GM18508 (cell line): Measurements from ENCODE around the gene ZNF672.
"Not testable (repeated sequence)": the region's sequence is repeated elsewhere in the genome, so short reads cannot be mapped to it uniquely, and the experiment has no call there.

Experiments used
- ATAC-seq: cut with Tn5 transposase; IDR thresholded peaks from one replicate; pipeline ENCODE4 v1.9.1; 2021; ENCODE audit warnings: moderate number of reproducible peaks; ENCODE audit not compliant: insufficient read depth, unreplicated experiment

Gene ZNF672

GRCh38 chr1:248837781-248838356, at the start of gene ZNF672:
ZNF672 (plus strand) TSS chr1:248838224; CDS start chr1:248847275, 9,051 bp downstream.
- peak; percentile 64 for ATAC-seq

- ATAC-seq: no peak
Measured at GRCh38 chr1:248788327-248788726, 49.7 kb upstream of the ZNF672 start.

DNA sequence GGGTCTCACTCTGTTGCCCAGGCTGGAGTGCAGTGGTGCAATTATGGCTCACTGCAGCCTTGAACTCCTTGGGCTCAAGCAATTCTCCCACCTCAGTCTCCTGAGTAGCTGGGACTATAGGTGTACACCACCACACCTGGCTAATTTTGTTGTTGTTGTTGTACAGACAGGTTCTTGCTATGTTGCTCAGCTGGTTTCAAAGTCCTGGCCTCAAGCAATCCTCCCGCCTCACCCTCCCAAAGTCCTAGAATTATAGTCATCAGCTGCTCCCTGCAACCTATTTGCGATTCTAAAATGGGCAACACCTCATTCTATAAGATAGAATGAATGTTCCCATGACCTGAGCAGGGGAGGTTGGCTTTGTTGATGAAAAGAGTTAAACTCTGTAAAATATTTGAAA, 48.7 kb upstream of the ZNF672 start:
- not testable (repeated sequence) for ATAC-seq

DNA sequence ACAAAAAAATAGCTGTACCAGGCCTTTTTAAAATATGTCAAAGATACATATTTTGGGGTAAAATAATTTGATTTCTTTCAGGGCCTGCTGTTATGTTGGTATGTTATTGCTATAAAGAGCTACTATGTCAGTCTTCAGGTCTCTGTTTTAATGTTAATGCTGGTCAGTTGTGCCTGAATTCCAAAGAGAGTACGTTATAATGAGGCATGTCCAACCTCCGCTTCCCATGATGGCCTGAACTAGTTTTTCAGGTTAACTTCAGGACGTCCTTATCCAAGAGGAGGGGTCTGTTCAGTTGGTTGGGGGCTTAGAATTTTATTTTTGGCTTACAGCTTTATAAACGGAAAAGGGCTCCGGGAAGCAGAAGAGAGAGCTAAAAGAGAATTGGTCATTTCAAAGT, 47.6 kb upstream of the ZNF672 start:
- ATAC-seq: no peak

DNA sequence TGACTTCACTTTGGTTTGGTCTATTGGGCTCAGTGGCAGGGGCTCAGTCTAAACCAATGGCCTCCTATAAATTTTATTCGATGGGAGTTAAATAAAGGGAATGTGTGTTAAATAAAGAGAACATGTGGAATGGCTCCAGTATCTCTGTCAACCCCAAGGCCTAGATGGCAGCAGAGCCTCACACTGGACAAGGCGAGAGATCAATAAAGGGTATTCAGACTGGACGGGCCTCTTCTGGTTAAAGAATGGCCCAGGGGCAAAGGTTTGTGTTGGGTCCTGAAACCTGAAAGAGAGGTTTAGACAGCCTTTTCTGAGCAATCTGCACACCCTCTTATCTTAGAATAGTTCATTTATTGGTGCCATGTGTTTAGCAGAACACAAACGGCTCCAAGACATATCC, 47.0 kb upstream of the ZNF672 start:
- ATAC-seq: no peak

DNA sequence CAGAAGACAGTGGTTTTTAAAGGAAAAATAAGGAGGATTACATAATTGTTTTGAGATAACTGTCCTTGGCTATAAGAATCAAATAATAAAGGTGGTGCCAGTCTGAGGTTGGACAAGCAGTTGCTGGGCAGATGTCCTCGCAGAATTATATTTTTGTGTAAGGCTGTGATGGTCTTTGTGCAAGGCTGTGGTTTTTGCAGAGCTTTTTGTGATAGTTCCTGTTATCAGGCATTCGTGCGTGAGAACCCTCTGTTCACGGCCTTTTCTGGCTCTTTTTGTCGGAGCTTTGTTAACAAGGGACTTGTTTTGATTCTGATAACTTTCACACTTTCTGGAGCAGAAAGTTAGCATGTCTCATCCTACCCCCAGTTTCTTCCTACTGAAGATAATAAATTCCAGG, 45.7 kb upstream of the ZNF672 start:
- ATAC-seq: no peak

DNA sequence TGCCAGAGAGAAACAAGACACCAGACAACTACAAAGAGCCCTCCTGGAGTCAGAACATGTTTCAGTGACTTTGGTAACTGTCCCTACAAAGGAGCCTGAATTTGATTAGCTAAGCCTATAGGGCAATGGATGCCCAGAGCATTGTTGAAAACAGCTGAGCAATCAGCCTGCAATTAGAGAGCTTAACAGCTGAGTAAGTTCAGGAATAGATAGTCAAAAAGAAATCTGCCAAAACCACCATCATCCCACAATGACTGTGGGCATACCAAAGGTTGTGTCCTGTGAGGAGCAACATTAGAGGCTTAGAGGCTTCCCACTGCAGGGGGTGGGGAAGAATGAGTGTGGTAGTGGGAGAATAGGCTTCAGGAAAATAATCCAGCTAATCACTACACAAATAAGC, 44.4 kb upstream of the ZNF672 start:
- ATAC-seq: peak; percentile 98

- not testable (repeated sequence) for ATAC-seq
Measured at GRCh38 chr1:248794663-248795062, 43.4 kb upstream of the ZNF672 start.

DNA sequence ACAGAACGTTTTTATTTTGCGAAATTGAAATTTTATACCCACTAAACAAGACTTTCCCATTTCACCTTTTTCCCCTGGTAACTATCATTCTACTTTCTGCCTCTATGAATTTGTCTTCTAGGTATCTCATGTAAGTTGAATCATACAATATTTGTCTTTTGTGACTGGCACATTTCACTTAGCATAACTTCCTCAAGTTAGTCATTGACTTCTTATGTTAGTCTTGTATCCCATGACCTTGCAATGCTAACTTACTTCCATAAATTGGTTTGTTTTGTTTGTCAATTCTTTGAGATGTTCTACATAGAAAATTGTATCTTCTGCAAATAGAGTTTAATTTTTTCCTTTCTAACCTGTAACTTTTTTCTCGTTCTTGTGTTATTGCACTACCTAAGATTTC, 39.2 kb upstream of the ZNF672 start:
- no peak for ATAC-seq

DNA sequence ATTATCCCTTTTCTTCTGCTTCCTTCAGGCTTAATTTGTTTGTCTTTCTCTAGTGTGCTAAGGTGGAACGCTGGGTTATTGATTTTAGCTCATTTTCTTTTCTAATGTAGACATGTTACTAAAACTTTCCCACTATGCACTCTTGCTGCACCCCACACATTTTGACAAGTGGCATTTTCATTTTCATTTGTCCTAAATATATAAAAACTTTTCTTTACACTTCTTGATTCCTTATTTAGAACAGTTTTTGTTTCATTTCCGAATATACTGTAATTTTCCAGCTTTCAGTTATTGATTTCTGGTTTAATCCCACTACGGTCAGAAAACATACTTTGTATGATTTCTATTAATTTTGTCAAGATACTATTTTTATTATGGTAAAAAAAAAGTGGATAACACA, 37.6 kb upstream of the ZNF672 start:
- no peak for ATAC-seq

DNA sequence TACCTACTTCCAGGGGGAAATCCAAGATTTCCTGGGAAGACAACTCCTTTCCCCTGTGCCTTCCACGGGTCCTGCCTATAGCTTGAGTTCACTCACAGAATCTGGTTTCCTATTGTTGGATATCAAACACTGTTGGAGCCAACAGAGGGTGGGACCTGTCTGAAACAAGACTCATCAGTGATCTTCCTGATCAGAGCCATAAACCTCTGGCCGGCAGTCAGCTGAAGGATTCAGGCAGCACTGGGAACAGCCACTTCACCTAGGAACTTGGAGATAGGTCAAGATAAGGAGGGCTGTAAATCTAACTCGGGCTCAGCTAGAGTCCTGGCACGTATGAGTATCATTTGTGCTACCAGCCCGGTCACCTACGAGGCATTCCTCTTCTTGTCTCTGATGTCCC, 35.6 kb upstream of the ZNF672 start:
- no peak for ATAC-seq

- not testable (repeated sequence) for ATAC-seq
Measured at GRCh38 chr1:248803501-248803900, 34.5 kb upstream of the ZNF672 start.

GRCh38 chr1:248804771-248805681, 33.0 kb upstream of the ZNF672 start:
- peak; percentile 88 for ATAC-seq

- no peak for ATAC-seq
Measured at GRCh38 chr1:248805876-248806275, 32.1 kb upstream of the ZNF672 start.

- ATAC-seq: peak; percentile 35
Measured at GRCh38 chr1:248807067-248807737, 30.8 kb upstream of the ZNF672 start.

DNA sequence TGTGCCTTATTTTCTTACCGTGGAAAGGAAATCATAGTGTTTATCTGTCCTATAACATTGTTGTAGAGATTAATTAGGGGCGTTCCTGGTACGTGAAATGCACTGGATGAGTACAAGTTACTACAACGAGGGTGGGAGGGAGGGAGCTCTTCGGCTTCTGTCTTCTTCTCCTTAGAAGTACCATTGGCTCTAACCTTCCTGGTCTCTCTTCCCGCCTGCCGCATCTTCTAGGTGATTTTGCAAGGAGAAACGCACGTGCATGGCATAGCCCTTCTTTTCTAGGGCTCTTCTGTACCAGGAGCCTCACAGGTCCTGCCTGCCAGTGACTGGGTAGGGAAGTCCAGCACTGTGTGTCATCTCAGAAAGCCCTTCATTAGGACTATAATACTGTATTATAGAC, 29.1 kb upstream of the ZNF672 start:
- ATAC-seq: no peak

DNA sequence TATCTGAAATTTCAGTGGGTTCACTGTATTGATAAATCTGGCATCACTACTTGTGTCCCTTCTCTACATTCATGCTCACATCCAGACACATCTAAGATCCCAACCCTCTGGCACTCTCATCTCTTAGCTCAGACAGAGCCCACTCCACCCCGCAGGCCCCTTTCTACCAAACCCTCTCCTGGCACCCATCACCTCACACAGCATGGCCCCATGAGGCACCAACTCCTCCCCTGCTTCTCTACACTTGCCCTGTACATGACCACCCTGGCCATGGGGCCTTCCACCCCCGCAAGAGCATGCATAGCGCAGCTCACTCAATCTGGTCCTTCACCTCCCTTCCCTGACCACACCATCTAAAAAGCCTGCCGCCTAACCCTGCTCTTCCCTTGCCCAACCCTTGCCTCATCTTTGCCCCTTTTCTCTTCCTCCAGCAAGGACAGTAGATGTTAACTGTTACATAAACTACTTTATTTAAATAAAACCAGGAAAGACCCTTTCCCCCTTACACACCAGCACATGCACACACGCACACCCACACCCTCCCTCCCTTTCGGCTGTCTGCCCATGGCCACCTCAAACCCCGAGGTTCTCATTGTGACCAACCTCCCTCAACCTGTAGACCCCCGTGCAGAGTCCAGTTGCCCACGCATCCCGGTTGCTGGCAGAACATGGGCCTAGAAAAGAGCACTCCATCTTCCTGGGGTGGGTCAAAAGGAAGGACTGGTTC, 27.9 kb upstream of the ZNF672 start:
- ATAC-seq: no peak

DNA sequence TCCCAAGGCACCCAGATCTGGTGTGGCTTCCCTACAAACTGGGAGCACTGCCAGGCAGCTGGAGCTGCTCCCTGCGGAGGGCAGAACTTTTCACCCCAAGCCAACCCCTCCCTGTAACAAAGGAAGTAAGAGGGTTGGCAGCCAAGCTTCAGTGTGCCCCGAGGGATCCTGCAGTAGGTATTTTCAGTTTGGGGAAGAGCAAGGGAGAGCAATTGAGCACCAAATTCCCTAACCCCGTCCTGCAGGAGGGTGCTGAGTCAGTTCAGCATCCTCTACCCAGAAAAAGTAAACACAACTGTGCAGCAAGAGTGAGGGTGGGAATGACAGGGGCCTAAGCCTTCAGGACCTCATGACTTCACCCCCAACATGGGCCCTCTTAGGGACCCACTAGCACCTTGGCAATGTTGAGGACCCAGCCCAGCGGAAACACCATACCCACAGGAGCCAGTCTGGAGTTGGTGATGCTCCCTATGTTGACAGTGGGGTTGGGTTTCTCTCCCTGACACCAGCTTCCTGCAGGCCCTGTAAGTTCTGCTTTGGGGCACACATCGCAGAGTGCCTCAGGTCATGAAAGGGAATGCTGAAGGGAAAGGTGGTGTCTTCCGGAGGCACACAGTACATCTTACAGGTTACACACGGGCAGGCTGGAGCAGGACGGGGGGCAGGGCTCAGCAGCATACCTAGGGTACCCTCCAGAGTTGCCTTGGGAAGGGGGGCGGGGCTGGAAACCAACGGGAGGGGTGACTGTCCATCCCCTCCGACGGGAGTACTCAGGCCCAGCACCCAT, 27.1 kb upstream of the ZNF672 start:
- ATAC-seq: no peak

GRCh38 chr1:248811514-248812490, 26.2 kb upstream of the ZNF672 start:
- ATAC-seq: no peak
